Measurements from ENCODE around the gene PACC1.

The PACC1 gene

GRCh38 chr1:212414328-212415106 lies at the start of gene PACC1:
TSS of gene PACC1 (minus strand) at chr1:212414886. CDS start at chr1:212414757, 129 bp downstream.
- Histone ChIP-seq H3K4me1 (ENCODE audit: control insufficient read depth, low read length) (peaks cover 31% of the 10 kb centered on the region), H3K27me3 (ENCODE audit: control insufficient read depth, low read length) (no peaks in the 10 kb centered on the region), H3K4me3 (ENCODE audit: low read length) (peak within 1 kb of the TSS; percentile 80), H3K36me3 (ENCODE audit: control insufficient read depth, low read length) (peaks cover 32% of the 10 kb centered on the region), H3K9me3 (ENCODE audit: control insufficient read depth, insufficient read depth, low read length) (no peaks in the 10 kb centered on the region), H3K9me2 (replicated peaks; ENCODE audit: control insufficient read depth, low read length) (no peaks in the 10 kb centered on the region), H3K4me2 (ENCODE audit: low read length) (peak within 1 kb of the TSS; percentile 76), H3K27ac (ENCODE audit: low read depth, low read length) (peak within 1 kb of the TSS; percentile 52), H3F3A (ENCODE audit: control insufficient read depth, insufficient read depth) (no peaks in the 10 kb centered on the region), H4K20me1 (ENCODE audit: control insufficient read depth, insufficient read depth, low read depth, low read length) (no peaks in the 10 kb centered on the region; the same call in 1 of the 2 replicates), H3K79me2 (ENCODE audit: control insufficient read depth, low read length) (peaks cover 37% of the 10 kb centered on the region)
- TF ChIP-seq EZH2phosphoT487 (IDR thresholded peaks at IDR 0.05; ENCODE audit: borderline replicate concordance, low read length) (no peak), CTCF (IDR thresholded peaks at IDR 0.05; ENCODE audit: low read depth, low read length, poor library complexity, severe bottlenecking) (peak; percentile 22)

- Histone ChIP-seq H3K9me3 (ENCODE audit: control insufficient read depth, insufficient read depth, low read length) (no peaks in the 10 kb centered on the region), H3K9me2 (replicated peaks; ENCODE audit: control insufficient read depth, low read length) (no peaks in the 10 kb centered on the region), H3K36me3 (ENCODE audit: control insufficient read depth, low read length) (no peaks in the 10 kb centered on the region), H3K79me2 (ENCODE audit: control insufficient read depth, low read length) (no peaks in the 10 kb centered on the region), H3K4me3 (ENCODE audit: low read length) (no peak overlapping the region), H3K4me1 (ENCODE audit: control insufficient read depth, low read length) (peaks cover 1% of the 10 kb centered on the region; the same call in 1 of the 2 replicates), H4K20me1 (ENCODE audit: control insufficient read depth, insufficient read depth, low read depth, low read length) (no peaks in the 10 kb centered on the region), H3F3A (ENCODE audit: control insufficient read depth, insufficient read depth) (no peaks in the 10 kb centered on the region), H3K4me2 (ENCODE audit: low read length) (no peak overlapping the region), H3K27ac (ENCODE audit: low read depth, low read length) (no peak overlapping the region), H3K27me3 (ENCODE audit: control insufficient read depth, low read length) (no peaks in the 10 kb centered on the region)
- no peak for TF ChIP-seq CTCF (IDR thresholded peaks at IDR 0.05; ENCODE audit: low read depth, low read length, poor library complexity, severe bottlenecking)
These were observed 49.0 kb upstream of the PACC1 start for GRCh38 chr1:212463565-212464285.

GRCh38 chr1:212461916-212462660 lies 47.4 kb upstream of the PACC1 start:
- no peak overlapping the region for H3K27ac ChIP-seq (ENCODE audit: low read depth, low read length)
- no peaks in the 10 kb centered on the region for H3K9me2 ChIP-seq (replicated peaks; ENCODE audit: control insufficient read depth, low read length)
- H3F3A ChIP-seq (ENCODE audit: control insufficient read depth, insufficient read depth): no peaks in the 10 kb centered on the region
- no peaks in the 10 kb centered on the region for H3K9me3 ChIP-seq (ENCODE audit: control insufficient read depth, insufficient read depth, low read length)
- no peak overlapping the region for H3K4me3 ChIP-seq (ENCODE audit: low read length)
- TF ChIP-seq CTCF (IDR thresholded peaks at IDR 0.05; ENCODE audit: low read depth, low read length, poor library complexity, severe bottlenecking): no peak
- TF ChIP-seq EZH2phosphoT487 (IDR thresholded peaks at IDR 0.05; ENCODE audit: borderline replicate concordance, low read length): no peak
- H3K79me2 ChIP-seq (ENCODE audit: control insufficient read depth, low read length): no peaks in the 10 kb centered on the region
- H3K27me3 ChIP-seq (ENCODE audit: control insufficient read depth, low read length): no peaks in the 10 kb centered on the region
- no peaks in the 10 kb centered on the region for H4K20me1 ChIP-seq (ENCODE audit: control insufficient read depth, insufficient read depth, low read depth, low read length)
- H3K36me3 ChIP-seq (ENCODE audit: control insufficient read depth, low read length): no peaks in the 10 kb centered on the region
- no peak overlapping the region for H3K4me2 ChIP-seq (ENCODE audit: low read length)
- H3K4me1 ChIP-seq (ENCODE audit: control insufficient read depth, low read length): peaks cover 4% of the 10 kb centered on the region; the same call in 1 of the 2 replicates
